ENCODE results near the gene BBOF1.

DNA sequence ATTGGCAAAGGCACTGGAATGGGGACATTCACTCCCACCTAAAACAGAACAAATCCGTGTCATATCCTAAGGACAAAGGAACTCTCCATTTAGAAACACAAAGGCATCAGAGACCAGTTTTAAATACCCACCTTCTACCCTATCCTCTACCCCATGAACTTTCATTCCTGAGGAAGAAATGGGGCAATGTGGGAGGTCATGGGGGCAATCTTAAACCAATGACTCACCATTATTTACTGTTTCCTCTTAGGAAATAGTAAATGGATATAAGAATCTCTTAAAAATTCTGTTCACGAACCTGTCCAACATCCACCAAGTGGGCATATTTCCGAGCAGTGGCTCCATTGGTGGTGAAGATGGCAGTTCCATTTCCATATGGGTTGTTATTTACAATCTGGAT is 45.7 kb downstream of the BBOF1 start:
- TF ChIP-seq EZH2 (IDR thresholded peaks at IDR 0.05; ENCODE audit: borderline replicate concordance, insufficient read depth, low read depth, low read length, poor library complexity, severe bottlenecking) = no peak
- TF ChIP-seq CTCF (IDR thresholded peaks at IDR 0.05) = no peak
